Spleen (tissue), 11 donors: ENCODE measurements around the gene SRA1. TPM values are rescaled to one million over a fixed set of nuclear protein-coding genes. Genes with fewer than 3 reads are reported as not detected.

ENCODE experiments used
- DNase-seq: peaks from one replicate; pipeline ENCODE4 v3.0.0-alpha.2; 2020
- H3K27ac ChIP-seq, 8 donors: fragments of 200-600 bp; sonication (generic) in 7 of 8; 1 replicate in 4 of 8; 2 replicates in 4 of 8; pipeline versions ENCODE4 v1.5.0 to v1.8.0; 2016 to 2021; ENCODE audit warnings: inconsistent platforms in 4 of 8, mild to moderate bottlenecking in 4 of 8, moderate library complexity in 1 of 8
- H3K27me3 ChIP-seq, 7 donors: fragments of 200-600 bp; sonication (generic) in 6 of 7; replicated peaks in 1 of 7; 1 replicate in 4 of 7; 2 replicates in 3 of 7; pipeline versions ENCODE4 v1.5.0 to v1.8.0; 2016 to 2021; ENCODE audit warnings: inconsistent platforms in 3 of 7, mild to moderate bottlenecking in 1 of 7
- H3K36me3 ChIP-seq, 6 donors: fragments of 200-600 bp; sonication (generic) in 5 of 6; 1 replicate in 4 of 6; 2 replicates in 2 of 6; pipeline versions ENCODE4 v1.5.0 to v1.8.0; 2016 to 2021; ENCODE audit warnings: inconsistent platforms in 2 of 6
- H3K4me1 ChIP-seq, 6 donors: fragments of 200-600 bp; sonication (generic) in 5 of 6; 1 replicate in 3 of 6; 2 replicates in 3 of 6; pipeline versions ENCODE4 v1.5.0 to v1.8.0; 2016 to 2021; ENCODE audit warnings: inconsistent platforms in 3 of 6
- H3K4me3 ChIP-seq, 8 donors: fragments of 200-600 bp; sonication (generic) in 7 of 8; 1 replicate in 4 of 8; 2 replicates in 4 of 8; pipeline versions ENCODE4 v1.5.0 to v1.8.0; 2016 to 2021; ENCODE audit warnings: inconsistent platforms in 4 of 8, mild to moderate bottlenecking in 4 of 8, moderate library complexity in 2 of 8
- H3K9me3 ChIP-seq, 8 donors: fragments of 200-600 bp; sonication (generic) in 7 of 8; 1 replicate in 4 of 8; 2 replicates in 4 of 8; pipeline versions ENCODE4 v1.5.0 to v1.8.0; 2016 to 2021; ENCODE audit warnings: inconsistent platforms in 4 of 8
- POLR2A ChIP-seq, 3 donors: fragments of 450-650 bp; IDR thresholded peaks; one replicate each; pipeline ENCODE4 v1.5.1; 2017; ENCODE audit warnings: antibody characterized with exemption in 3 of 3, mild to moderate bottlenecking in 1 of 3
- POLR2AphosphoS5 ChIP-seq, 3 donors: sonication (generic); formaldehyde crosslinking; IDR thresholded peaks; one replicate each; pipeline ENCODE4 v1.5.1; 2017; ENCODE audit warnings: antibody characterized with exemption in 3 of 3
- WGBS, 5 donors: extraction: QIAGEN DNeasy Blood & Tissue Kit in 3 of 5; methylation state at CpG; one replicate each; pipeline versions ENCODE4 v1.1.5 to v1.1.7; 2013 to 2018; 5-methylcytosine and 5-hydroxymethylcytosine counted together
- intact Hi-C: fragments of 100-400 bp; cut with DNase I; formaldehyde crosslinking; loops from one replicate; pipeline ENCODE4 v1.15.0; 2023; ENCODE audit warnings: low total_unique reads
- polyA plus RNA-seq, 3 donors: library from polyadenylated mRNA; stranded (reverse); fragments of 200-250 nt; gene quantifications; one replicate each; pipeline ENCODE4 v1.2.1, GENCODE V29; 2013
- total RNA-seq, 7 donors: library from RNA; depleted of rRNA in 3 of 7; stranded (reverse); fragments of >200 nt in 3 of 7; fragmentation: NEBNext Ultra II Directional in 4 of 7; extraction: Animal tissue kit (Norgen Biotek cat#: 25700) in 4 of 7; gene quantifications; one replicate each; pipeline versions ENCODE4 v1.1.0 to v1.2.1, GENCODE V29; 2016 to 2021
- TF ChIP-seq, protein P1 (sequence below), 11 experiments: fragments of 200-600 bp in 7 of 11; fragments of 450-650 bp in 4 of 11; sonication (generic) in 4 of 11; IDR thresholded peaks in 8 of 11; conservative IDR thresholded peaks in 3 of 11; 1 replicate in 7 of 11; 2 replicates in 4 of 11; pipeline versions ENCODE4 v1.4.0 to v1.8.0; 2016 to 2021; ENCODE audit warnings: antibody characterized with exemption in 11 of 11, inconsistent platforms in 4 of 11, mild to moderate bottlenecking in 1 of 11
- donor health status: healthy with polysubstance abuse.
- donor health status: DM: no; HTN: no; CAD: no; lungs with moderate emphysema.
- donor health status: DM: no; HTN: no; CAD: no.
- donor health status: Bipolar disorder and iron deficiency.
- donor health status: healthy.
- donor health status: DM: no; HTN: no; CAD: no.
- donor health status: DM: yes; HTN: yes; CAD: no.

Gene SRA1
- total and polyA plus RNA-seq, 10 donors: 22.9 to 42.1 (median 29.5) TPM

DNA sequence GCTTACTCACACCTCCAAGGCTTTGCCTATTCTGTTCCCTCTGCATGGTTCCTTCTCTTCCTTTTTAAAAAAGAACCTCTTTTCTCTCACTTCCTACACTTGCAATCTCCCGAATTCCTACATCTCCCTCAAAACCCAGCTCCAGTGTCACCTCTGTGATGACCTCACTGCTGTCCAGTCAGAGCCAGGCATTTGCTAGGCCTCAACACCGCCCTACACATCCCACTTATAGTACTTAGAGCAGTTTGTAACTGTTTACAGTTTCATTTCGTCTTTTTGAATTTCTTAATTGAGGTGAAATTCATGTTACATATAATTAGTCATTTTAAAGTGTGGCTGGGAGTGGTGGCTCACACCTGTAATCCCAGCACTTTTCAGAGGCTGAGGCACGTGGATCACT, 44.9 kb upstream of the SRA1 start:
- Histone ChIP-seq H3K4me3 (peak overlapping the region in 1 of 8 donors; percentile 34), H3K4me1 (peaks cover 0 to 33% (median 0%) of the 10 kb centered on the region in 6 donors), H3K9me3 (no peaks in the 10 kb centered on the region), H3K36me3 (no peaks in the 10 kb centered on the region), H3K27ac (peak overlapping the region in 7 of 8 donors; percentile 61 to 92 (median 76)), H3K27me3 (no peaks in the 10 kb centered on the region)
- TF ChIP-seq POLR2AphosphoS5 (IDR thresholded peaks at IDR 0.05) (no peak), POLR2A (IDR thresholded peaks at IDR 0.05) (no peak)
- TF ChIP-seq, protein P1, sequence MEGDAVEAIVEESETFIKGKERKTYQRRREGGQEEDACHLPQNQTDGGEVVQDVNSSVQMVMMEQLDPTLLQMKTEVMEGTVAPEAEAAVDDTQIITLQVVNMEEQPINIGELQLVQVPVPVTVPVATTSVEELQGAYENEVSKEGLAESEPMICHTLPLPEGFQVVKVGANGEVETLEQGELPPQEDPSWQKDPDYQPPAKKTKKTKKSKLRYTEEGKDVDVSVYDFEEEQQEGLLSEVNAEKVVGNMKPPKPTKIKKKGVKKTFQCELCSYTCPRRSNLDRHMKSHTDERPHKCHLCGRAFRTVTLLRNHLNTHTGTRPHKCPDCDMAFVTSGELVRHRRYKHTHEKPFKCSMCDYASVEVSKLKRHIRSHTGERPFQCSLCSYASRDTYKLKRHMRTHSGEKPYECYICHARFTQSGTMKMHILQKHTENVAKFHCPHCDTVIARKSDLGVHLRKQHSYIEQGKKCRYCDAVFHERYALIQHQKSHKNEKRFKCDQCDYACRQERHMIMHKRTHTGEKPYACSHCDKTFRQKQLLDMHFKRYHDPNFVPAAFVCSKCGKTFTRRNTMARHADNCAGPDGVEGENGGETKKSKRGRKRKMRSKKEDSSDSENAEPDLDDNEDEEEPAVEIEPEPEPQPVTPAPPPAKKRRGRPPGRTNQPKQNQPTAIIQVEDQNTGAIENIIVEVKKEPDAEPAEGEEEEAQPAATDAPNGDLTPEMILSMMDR (IDR thresholded peaks at IDR 0.05 in 8 of 11, conservative IDR thresholded peaks at IDR 0.05 in 3 of 11): no peak
- WGBS, 5 donors: 67 to 76% (median 71%) methylated on average over 4 of the region's 4 CpGs
- no peak for DNase-seq
- intact Hi-C loops: no loop called here

DNA sequence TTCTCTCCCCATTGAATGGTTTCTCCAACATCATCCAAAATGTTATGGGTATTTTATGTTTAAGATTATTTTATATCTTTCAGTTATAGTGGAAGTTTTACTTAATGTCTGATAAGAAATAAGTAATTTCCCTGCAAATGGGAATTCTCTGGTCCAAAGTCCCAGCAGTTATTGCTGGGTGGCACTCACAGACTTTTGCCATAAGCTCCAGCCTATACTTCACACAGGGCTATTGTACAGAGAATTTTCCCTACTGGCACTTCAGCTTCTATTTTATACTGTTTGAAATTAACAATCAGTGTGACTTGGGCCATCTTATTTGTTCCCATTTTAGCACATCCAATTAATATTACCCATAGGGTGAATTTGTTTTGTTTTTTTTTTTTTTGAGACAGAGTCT, 42.8 kb upstream of the SRA1 start:
- Histone ChIP-seq H3K9me3 (no peaks in the 10 kb centered on the region), H3K27me3 (no peaks in the 10 kb centered on the region), H3K4me1 (peaks cover 2 to 41% (median 15%) of the 10 kb centered on the region in 6 donors), H3K27ac (no peak overlapping the region), H3K4me3 (no peak overlapping the region), H3K36me3 (no peaks in the 10 kb centered on the region)
- intact Hi-C loops: no loop called here
- DNase-seq: no peak
- TF ChIP-seq POLR2AphosphoS5 (IDR thresholded peaks at IDR 0.05): no peak
- TF ChIP-seq, protein P1 (IDR thresholded peaks at IDR 0.05 in 8 of 11, conservative IDR thresholded peaks at IDR 0.05 in 3 of 11): no peak
- TF ChIP-seq POLR2A (IDR thresholded peaks at IDR 0.05): no peak

DNA sequence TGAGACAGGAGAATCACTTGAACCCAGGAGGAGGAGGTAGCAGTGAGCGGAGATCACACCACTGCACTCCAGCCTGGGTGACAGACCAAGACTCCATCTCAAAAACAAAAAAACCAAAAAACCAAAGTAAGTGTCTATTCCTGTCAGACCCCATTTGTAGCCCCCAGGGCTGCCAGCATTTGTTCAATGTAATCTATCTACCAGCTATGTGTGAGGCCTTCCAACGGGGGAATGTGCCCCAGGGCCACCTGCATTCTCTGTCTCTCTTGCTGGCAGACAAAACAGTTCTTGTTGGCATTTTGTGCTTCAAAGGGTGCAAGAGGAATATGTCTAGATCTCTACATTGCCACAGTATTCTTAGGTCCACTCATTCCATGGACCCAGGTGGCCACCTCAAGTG, 41.6 kb upstream of the SRA1 start:
- intact Hi-C loops: no loop called here
- Histone ChIP-seq H3K27ac (no peak overlapping the region), H3K27me3 (no peaks in the 10 kb centered on the region), H3K36me3 (no peaks in the 10 kb centered on the region), H3K9me3 (no peaks in the 10 kb centered on the region), H3K4me1 (peaks cover 2 to 50% (median 17%) of the 10 kb centered on the region in 6 donors), H3K4me3 (no peak overlapping the region)
- TF ChIP-seq POLR2AphosphoS5 (IDR thresholded peaks at IDR 0.05): no peak
- TF ChIP-seq, protein P1 (IDR thresholded peaks at IDR 0.05 in 8 of 11, conservative IDR thresholded peaks at IDR 0.05 in 3 of 11): no peak
- TF ChIP-seq POLR2A (IDR thresholded peaks at IDR 0.05): no peak
- DNase-seq: no peak
- WGBS, 5 donors: 71 to 93% (median 91%) methylated on average over 2 of the region's 2 CpGs

DNA sequence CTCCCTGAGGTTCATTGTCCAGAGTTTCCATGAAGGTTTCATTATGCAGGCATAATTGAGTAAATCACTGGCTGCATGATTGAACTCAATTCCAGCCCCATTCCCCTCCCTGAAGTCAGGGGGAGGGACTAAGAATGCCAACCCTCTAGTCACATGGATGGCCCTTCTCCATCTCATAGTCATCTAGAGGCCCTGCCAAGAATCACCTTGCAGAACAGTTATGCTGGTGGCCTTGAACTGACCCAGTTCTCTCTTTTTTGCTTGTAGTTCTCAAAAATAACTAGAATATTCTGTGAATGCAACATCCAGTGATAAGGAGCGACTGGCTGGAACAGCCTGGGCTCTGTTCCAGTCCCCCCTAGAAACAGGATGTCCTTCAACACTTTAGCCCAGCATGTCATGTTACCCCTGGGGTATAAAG, 39.1 kb upstream of the SRA1 start:
- Histone ChIP-seq H3K9me3 (no peaks in the 10 kb centered on the region), H3K36me3 (no peaks in the 10 kb centered on the region), H3K4me3 (peak overlapping the region in 1 of 8 donors; percentile 44), H3K4me1 (peaks cover 5 to 50% (median 22%) of the 10 kb centered on the region in 6 donors), H3K27me3 (no peaks in the 10 kb centered on the region), H3K27ac (peak overlapping the region in 7 of 8 donors; percentile 63 to 89 (median 73))
- intact Hi-C loops: no loop called here
- no peak for TF ChIP-seq POLR2A (IDR thresholded peaks at IDR 0.05)
- TF ChIP-seq, protein P1 (IDR thresholded peaks at IDR 0.05 in 8 of 11, conservative IDR thresholded peaks at IDR 0.05 in 3 of 11): no peak
- TF ChIP-seq POLR2AphosphoS5 (IDR thresholded peaks at IDR 0.05): no peak
- 44 to 76% (median 55%) methylated on average over 1 of the region's 1 CpG for WGBS, 5 donors
- no peak for DNase-seq
